Mesenchymal stem cell (in vitro differentiated cells and primary cell): ENCODE results near the gene LEFTY1.

Source experiments
- DNase-seq: peaks from one replicate; pipeline ENCODE4 v3.0.0-alpha.2; 2013
- H2AFZ ChIP-seq: one replicate; pipeline ENCODE4 v1.6.1; 2013; ENCODE audit warnings: low read depth, mild to moderate bottlenecking, control low read depth, inconsistent platforms, low read length, moderate library complexity
- H2AK5ac ChIP-seq: 2 replicates; pipeline ENCODE4 v1.6.1; 2013; ENCODE audit warnings: low read length, moderate library complexity, mild to moderate bottlenecking, inconsistent platforms; ENCODE audit not compliant: severe bottlenecking
- H2BK120ac ChIP-seq: one replicate; pipeline ENCODE4 v1.6.1; 2013; ENCODE audit warnings: low read depth, mild to moderate bottlenecking, inconsistent platforms, low read length, moderate library complexity
- H2BK12ac ChIP-seq, 2 experiments: one replicate each; pipeline ENCODE4 v1.6.1; 2013; ENCODE audit warnings: inconsistent platforms in 2 of 2, low read length in 2 of 2, mild to moderate bottlenecking in 2 of 2, moderate library complexity in 2 of 2, control low read depth in 1 of 2
- H2BK15ac ChIP-seq: one replicate; pipeline ENCODE4 v1.6.1; 2013; ENCODE audit warnings: mild to moderate bottlenecking, low read depth, inconsistent platforms; ENCODE audit not compliant: poor library complexity, severe bottlenecking
- H2BK5ac ChIP-seq: 2 replicates; pipeline ENCODE4 v1.6.1; 2013; ENCODE audit warnings: low read depth, mild to moderate bottlenecking, low read length, control low read depth, inconsistent platforms; ENCODE audit not compliant: poor library complexity, severe bottlenecking
- H3K14ac ChIP-seq, 2 experiments: one replicate each; pipeline ENCODE4 v1.6.1; 2013; ENCODE audit warnings: inconsistent platforms in 2 of 2, low read length in 2 of 2, control low read depth in 1 of 2, mild to moderate bottlenecking in 1 of 2, moderate library complexity in 1 of 2
- H3K18ac ChIP-seq, 2 experiments: one replicate each; pipeline ENCODE4 v1.6.1; 2013; ENCODE audit warnings: inconsistent platforms in 2 of 2, low read length in 2 of 2, control low read depth in 1 of 2, low read depth in 1 of 2, mild to moderate bottlenecking in 1 of 2
- H3K23ac ChIP-seq, 2 experiments: one replicate each; pipeline ENCODE4 v1.6.1; 2013; ENCODE audit warnings: inconsistent platforms in 2 of 2, low read length in 2 of 2, mild to moderate bottlenecking in 2 of 2, moderate library complexity in 2 of 2, control low read depth in 1 of 2
- H3K27ac ChIP-seq: 2 replicates; pipeline ENCODE4 v1.5.1; 2013; ENCODE audit warnings: mild to moderate bottlenecking, moderate library complexity, low read length, control low read depth, inconsistent platforms; ENCODE audit not compliant: poor library complexity, severe bottlenecking
- H3K27me3 ChIP-seq, 2 experiments: 2 replicates each; pipeline versions ENCODE4 v1.6.1 to v1.7.0; 2013; ENCODE audit warnings: low read length in 2 of 2, mild to moderate bottlenecking in 2 of 2, moderate library complexity in 2 of 2, control low read depth in 1 of 2, inconsistent platforms in 1 of 2; ENCODE audit not compliant: control insufficient read depth in 1 of 2, insufficient read depth in 1 of 2
- H3K36me3 ChIP-seq, 2 experiments: 2 replicates each; pipeline versions ENCODE4 v1.6.1 to v1.7.0; 2013; ENCODE audit warnings: low read length in 2 of 2, control low read depth in 1 of 2, inconsistent platforms in 1 of 2, low read depth in 1 of 2, mild to moderate bottlenecking in 1 of 2; ENCODE audit not compliant: insufficient read depth in 2 of 2, control insufficient read depth in 1 of 2
- H3K4ac ChIP-seq, 2 experiments: one replicate each; pipeline ENCODE4 v1.6.1; 2013; ENCODE audit warnings: inconsistent platforms in 2 of 2, low read length in 2 of 2, mild to moderate bottlenecking in 2 of 2, moderate library complexity in 2 of 2, control low read depth in 1 of 2, low read depth in 1 of 2
- H3K4me1 ChIP-seq: 2 replicates; pipeline ENCODE4 v1.6.1; 2013; ENCODE audit warnings: low read depth, low read length, control low read depth; ENCODE audit not compliant: control insufficient read depth, insufficient read depth
- H3K4me2 ChIP-seq: 2 replicates; pipeline ENCODE4 v1.6.1; 2013; ENCODE audit warnings: low read length, mild to moderate bottlenecking, inconsistent platforms; ENCODE audit not compliant: poor library complexity, severe bottlenecking
- H3K4me3 ChIP-seq, 2 experiments: 2 replicates each; pipeline versions ENCODE4 v1.5.1 to v1.7.0; 2013; ENCODE audit warnings: low read length in 2 of 2, mild to moderate bottlenecking in 2 of 2, control low read depth in 1 of 2, low read depth in 1 of 2; ENCODE audit not compliant: insufficient read depth in 1 of 2
- H3K79me1 ChIP-seq: replicated peaks from 2 replicates; pipeline ENCODE4 v1.6.1; 2013; ENCODE audit warnings: mild to moderate bottlenecking, control low read depth, low read length, inconsistent platforms; ENCODE audit not compliant: poor library complexity, severe bottlenecking
- H3K9ac ChIP-seq: 2 replicates; pipeline ENCODE4 v1.7.0; 2013; ENCODE audit warnings: mild to moderate bottlenecking, low read length, moderate library complexity
- H3K9me3 ChIP-seq: 2 replicates; pipeline ENCODE4 v1.7.0; 2013; ENCODE audit warnings: mild to moderate bottlenecking, low read length; ENCODE audit not compliant: control insufficient read depth
- H4K8ac ChIP-seq: one replicate; pipeline ENCODE4 v1.6.1; 2013; ENCODE audit warnings: inconsistent platforms, mild to moderate bottlenecking, low read length, moderate library complexity
- H4K91ac ChIP-seq: one replicate; pipeline ENCODE4 v1.6.1; 2013; ENCODE audit warnings: mild to moderate bottlenecking, low read length, inconsistent platforms
- WGBS: methylation state at CpG from one replicate; pipeline ENCODE4 v1.1.7; 2013; ENCODE audit warnings: mixed read lengths; 5-methylcytosine and 5-hydroxymethylcytosine counted together

Gene LEFTY1

DNA sequence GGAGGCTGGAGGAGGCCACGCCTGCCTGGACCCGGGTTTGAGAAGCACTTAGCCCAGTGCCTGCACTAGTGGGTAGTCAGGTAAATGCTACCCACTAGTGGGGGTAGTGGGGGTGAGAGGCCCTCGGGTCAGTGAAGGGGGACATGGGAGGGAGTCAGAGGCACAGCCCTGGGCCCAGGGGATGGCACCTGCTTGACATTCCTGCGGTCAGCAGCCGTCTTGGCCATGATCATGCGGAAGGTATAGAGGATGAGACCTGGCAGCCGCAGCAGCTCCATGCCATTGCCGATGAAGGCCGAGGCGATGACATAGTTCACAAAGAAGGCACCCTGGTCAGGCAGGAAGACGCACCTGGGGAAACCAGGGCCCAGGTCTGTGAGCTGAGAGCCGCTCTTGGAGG lies 35.5 kb downstream of the LEFTY1 start:
- no peak overlapping the region for H2AK5ac ChIP-seq
- H2BK5ac ChIP-seq: no peak overlapping the region
- peaks cover 40 to 66% of the 10 kb centered on the region in 2 experiments for H3K36me3 ChIP-seq
- H3K27ac ChIP-seq: no peak overlapping the region
- no peak overlapping the region for H2BK120ac ChIP-seq
- no peaks in the 10 kb centered on the region for H3K27me3 ChIP-seq
- no peak overlapping the region for H2BK12ac ChIP-seq
- H4K8ac ChIP-seq: no peak overlapping the region
- H3K23ac ChIP-seq: no peak overlapping the region
- H2BK15ac ChIP-seq: no peak overlapping the region
- no peak overlapping the region for H4K91ac ChIP-seq
- H3K14ac ChIP-seq: no peak overlapping the region
- 96% methylated on average over 12 of the region's 12 CpGs for WGBS
- no peak overlapping the region for H3K4ac ChIP-seq
- no peak overlapping the region for H3K4me2 ChIP-seq
- no peak overlapping the region for H2AFZ ChIP-seq
- no peak overlapping the region for H3K9ac ChIP-seq
- H3K79me1 ChIP-seq: no peaks in the 10 kb centered on the region
- no peak for DNase-seq
- H3K4me1 ChIP-seq: no peaks in the 10 kb centered on the region
- H3K9me3 ChIP-seq: no peaks in the 10 kb centered on the region
- H3K4me3 ChIP-seq: no peak overlapping the region
- H3K18ac ChIP-seq: no peak overlapping the region

DNA sequence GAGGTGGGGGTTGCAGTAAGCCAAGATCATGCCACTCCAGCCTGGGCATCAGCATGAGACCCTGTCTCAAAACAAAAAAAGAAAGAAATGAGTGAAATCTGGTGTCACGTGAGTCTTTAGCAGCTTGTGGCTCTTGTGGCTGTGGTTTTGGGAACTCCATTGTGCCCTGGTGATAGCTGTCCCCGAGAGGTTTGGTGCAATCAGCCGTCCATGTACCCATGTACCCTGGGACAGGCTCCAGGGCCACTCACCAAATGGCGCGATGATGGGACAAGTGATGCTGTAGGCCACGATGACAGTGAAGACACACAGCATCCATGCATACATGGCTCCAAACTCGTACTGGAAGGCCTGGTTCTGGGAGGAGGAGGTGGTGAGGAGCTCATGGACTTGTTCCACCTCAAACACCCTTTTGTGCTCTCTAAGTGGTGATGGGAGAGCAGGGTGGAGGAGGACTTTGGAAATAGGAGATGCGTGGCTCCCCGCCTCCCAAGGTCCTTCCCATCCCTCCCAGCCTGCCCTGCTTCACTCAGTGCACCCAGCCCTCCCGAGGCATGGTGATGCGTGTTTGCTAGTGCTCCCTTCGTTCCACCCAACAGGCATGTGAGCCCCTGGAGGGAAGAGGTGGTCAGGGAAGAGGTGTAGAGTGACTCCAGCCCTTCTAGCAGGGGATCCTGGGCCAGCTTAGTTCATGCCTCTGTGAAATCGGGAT lies 36.4 kb downstream of the LEFTY1 start:
- H3K9me3 ChIP-seq: no peaks in the 10 kb centered on the region
- H3K4ac ChIP-seq: no peak overlapping the region
- no peak overlapping the region for H3K4me2 ChIP-seq
- no peak overlapping the region for H3K14ac ChIP-seq
- no peak overlapping the region for H3K27ac ChIP-seq
- H3K18ac ChIP-seq: no peak overlapping the region
- no peak overlapping the region for H2BK15ac ChIP-seq
- no peaks in the 10 kb centered on the region for H3K27me3 ChIP-seq
- H4K91ac ChIP-seq: no peak overlapping the region
- H2BK12ac ChIP-seq: no peak overlapping the region
- no peak overlapping the region for H3K9ac ChIP-seq
- peaks cover 45 to 68% of the 10 kb centered on the region in 2 experiments for H3K36me3 ChIP-seq
- H3K4me1 ChIP-seq: no peaks in the 10 kb centered on the region
- no peak overlapping the region for H4K8ac ChIP-seq
- WGBS: 96% methylated on average over 11 of the region's 13 CpGs
- no peak overlapping the region for H2AK5ac ChIP-seq
- H2BK120ac ChIP-seq: no peak overlapping the region
- no peak for DNase-seq
- no peaks in the 10 kb centered on the region for H3K79me1 ChIP-seq
- H2BK5ac ChIP-seq: no peak overlapping the region
- H2AFZ ChIP-seq: no peak overlapping the region
- H3K23ac ChIP-seq: no peak overlapping the region
- H3K4me3 ChIP-seq: no peak overlapping the region

DNA sequence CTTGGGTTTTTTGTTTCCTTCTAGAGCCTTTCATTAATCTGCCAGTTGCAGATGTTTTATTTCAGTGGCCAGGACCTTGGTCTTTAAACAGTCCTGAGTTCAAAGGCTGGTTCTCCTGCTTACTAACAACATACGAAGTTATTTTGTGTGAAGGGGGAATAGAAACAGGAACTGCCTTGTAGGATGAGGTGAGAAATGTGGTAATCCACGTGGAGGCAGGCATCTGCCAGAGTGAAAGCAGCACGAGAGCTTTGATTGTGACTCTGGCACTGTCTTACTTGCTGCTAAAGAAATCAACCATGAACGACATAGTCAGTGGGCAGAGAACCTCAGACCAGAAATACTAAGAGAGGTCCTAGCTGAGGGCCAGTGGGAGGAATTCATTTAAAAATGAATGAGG lies 37.1 kb downstream of the LEFTY1 start:
- Histone ChIP-seq H4K8ac (no peak overlapping the region), H2AFZ (no peak overlapping the region), H2BK12ac (no peak overlapping the region), H2BK15ac (no peak overlapping the region), H2AK5ac (no peak overlapping the region), H3K27ac (no peak overlapping the region), H3K9me3 (no peaks in the 10 kb centered on the region), H3K4me1 (no peaks in the 10 kb centered on the region), H3K18ac (no peak overlapping the region), H3K36me3 (peaks cover 50 to 69% of the 10 kb centered on the region in 2 experiments), H3K14ac (no peak overlapping the region), H4K91ac (no peak overlapping the region), H3K4me3 (no peak overlapping the region), H3K4me2 (no peak overlapping the region), H2BK5ac (no peak overlapping the region), H3K9ac (no peak overlapping the region), H2BK120ac (no peak overlapping the region), H3K79me1 (no peaks in the 10 kb centered on the region), H3K23ac (no peak overlapping the region), H3K4ac (no peak overlapping the region), H3K27me3 (no peaks in the 10 kb centered on the region)
- WGBS: 83% methylated on average over 4 of the region's 4 CpGs
- no peak for DNase-seq

DNA sequence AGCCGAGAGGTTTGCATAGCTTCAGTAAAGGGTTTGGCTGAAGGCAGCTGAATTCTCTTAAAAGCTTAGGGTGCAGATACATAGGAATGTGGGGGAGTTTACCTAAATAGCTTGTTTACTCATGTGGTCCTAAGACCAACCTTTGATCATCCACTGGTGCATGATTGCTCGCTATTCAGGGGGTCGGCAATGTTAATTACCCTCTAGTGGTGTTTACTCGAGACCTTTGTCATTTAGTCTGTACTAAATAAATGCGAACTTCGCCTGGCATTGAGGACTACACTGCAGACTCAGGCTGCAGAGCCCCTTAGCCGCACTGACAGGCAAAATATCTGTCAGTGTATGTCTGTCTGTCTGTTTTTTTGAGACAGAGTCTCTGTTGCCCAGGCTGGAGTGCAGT lies 38.6 kb downstream of the LEFTY1 start:
- no peak overlapping the region for H3K23ac ChIP-seq
- no peak overlapping the region for H4K91ac ChIP-seq
- no peaks in the 10 kb centered on the region for H3K4me1 ChIP-seq
- 99% methylated on average over 7 of the region's 7 CpGs for WGBS
- no peak overlapping the region for H2AK5ac ChIP-seq
- H2BK12ac ChIP-seq: no peak overlapping the region
- H3K27me3 ChIP-seq: no peaks in the 10 kb centered on the region
- no peak overlapping the region for H3K4ac ChIP-seq
- H3K9me3 ChIP-seq: no peaks in the 10 kb centered on the region
- peaks cover 61 to 67% of the 10 kb centered on the region in 2 experiments for H3K36me3 ChIP-seq
- no peak overlapping the region for H3K4me2 ChIP-seq
- no peak overlapping the region for H2AFZ ChIP-seq
- no peak overlapping the region for H2BK5ac ChIP-seq
- H3K14ac ChIP-seq: no peak overlapping the region
- no peak overlapping the region for H2BK15ac ChIP-seq
- H3K18ac ChIP-seq: no peak overlapping the region
- no peak for DNase-seq
- no peak overlapping the region for H3K9ac ChIP-seq
- H3K27ac ChIP-seq: no peak overlapping the region
- H4K8ac ChIP-seq: no peak overlapping the region
- H3K79me1 ChIP-seq: no peaks in the 10 kb centered on the region
- no peak overlapping the region for H3K4me3 ChIP-seq
- no peak overlapping the region for H2BK120ac ChIP-seq
